Nephron progenitor cell (in vitro differentiated cells): Measurements from ENCODE around the gene WDR18.
"Not testable (repeated sequence)": the region's sequence is repeated elsewhere in the genome, so short reads cannot be mapped to it uniquely, and the experiment has no call there.

Experiments
- DNase-seq: peaks from one replicate; pipeline ENCODE4 v3.0.0; 2021
- H3K27ac Mint-ChIP-seq: 2 replicates; pipeline ENCODE4 v1.8.0; 2021; ENCODE audit warnings: mild to moderate bottlenecking, moderate library complexity, mixed read lengths
- H3K27me3 Mint-ChIP-seq: 2 replicates; pipeline ENCODE4 v1.8.0; 2021; ENCODE audit warnings: mild to moderate bottlenecking, low read depth, mixed read lengths; ENCODE audit not compliant: poor library complexity
- H3K36me3 Mint-ChIP-seq: 2 replicates; pipeline ENCODE4 v1.8.0; 2021; ENCODE audit warnings: low read depth, mixed read lengths
- H3K4me1 Mint-ChIP-seq: 2 replicates; pipeline ENCODE4 v1.8.0; 2021; ENCODE audit warnings: mixed read lengths
- H3K4me3 Mint-ChIP-seq: 2 replicates; pipeline ENCODE4 v1.8.0; 2021; ENCODE audit warnings: mild to moderate bottlenecking, moderate library complexity, mixed read lengths
- H3K9me3 Mint-ChIP-seq: 2 replicates; pipeline ENCODE4 v1.8.0; 2021; ENCODE audit warnings: mild to moderate bottlenecking, moderate library complexity, mixed read lengths
- TF ChIP-seq, protein P1 (sequence below): fragments of 200-600 bp; sonication (generic); IDR thresholded peaks from 2 replicates; pipeline ENCODE4 v1.5.0; 2021; ENCODE audit warnings: antibody characterized with exemption

The WDR18 gene

DNA sequence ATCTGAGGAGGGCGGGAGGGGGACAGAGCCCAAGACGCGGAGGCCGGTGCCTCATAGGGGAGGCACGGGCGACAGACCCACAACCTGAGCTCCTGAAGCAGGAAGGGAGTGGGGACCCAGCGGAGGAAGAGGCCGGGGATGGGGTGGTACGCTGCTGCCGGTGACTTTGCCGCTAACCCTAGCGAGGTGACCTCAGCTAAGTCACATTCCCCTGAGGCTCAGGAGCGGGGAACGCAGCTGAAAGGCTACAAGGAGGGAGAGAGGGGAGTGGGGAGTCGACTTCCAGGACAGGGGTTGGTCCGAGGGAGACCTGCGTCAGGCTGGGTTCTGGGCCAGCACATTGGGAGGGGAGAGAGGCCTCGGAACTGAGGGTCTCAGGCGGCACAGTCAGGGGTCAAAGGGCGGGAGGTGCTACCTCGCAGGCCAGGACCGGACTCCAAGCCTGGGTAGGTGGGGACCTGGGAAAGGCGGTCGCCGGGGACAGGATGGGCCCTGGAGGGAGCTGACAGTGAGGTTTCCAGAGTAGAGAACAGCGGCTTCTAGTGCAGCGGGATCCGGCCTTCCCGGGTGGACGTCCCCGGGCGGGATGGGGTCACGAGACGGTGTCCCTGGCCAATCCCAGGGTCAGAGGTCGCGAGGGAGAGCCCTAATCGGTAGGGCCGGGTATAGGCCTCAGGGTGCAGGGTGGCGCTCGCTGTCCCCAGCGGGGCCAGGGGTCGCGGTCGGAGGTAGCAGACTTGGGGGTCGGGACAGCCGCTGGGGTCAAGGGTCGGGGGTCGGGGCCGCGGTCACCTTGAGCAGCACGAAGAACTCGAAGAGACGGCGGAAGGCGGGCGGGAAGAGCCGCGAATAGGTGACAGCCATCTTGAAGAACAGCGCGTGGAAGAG is 36.1 kb downstream of the WDR18 start:
- H3K36me3 Mint-ChIP-seq, result no peaks in the 10 kb centered on the region
- H3K4me1 Mint-ChIP-seq, result peaks cover 40% of the 10 kb centered on the region
- TF ChIP-seq, protein P1, sequence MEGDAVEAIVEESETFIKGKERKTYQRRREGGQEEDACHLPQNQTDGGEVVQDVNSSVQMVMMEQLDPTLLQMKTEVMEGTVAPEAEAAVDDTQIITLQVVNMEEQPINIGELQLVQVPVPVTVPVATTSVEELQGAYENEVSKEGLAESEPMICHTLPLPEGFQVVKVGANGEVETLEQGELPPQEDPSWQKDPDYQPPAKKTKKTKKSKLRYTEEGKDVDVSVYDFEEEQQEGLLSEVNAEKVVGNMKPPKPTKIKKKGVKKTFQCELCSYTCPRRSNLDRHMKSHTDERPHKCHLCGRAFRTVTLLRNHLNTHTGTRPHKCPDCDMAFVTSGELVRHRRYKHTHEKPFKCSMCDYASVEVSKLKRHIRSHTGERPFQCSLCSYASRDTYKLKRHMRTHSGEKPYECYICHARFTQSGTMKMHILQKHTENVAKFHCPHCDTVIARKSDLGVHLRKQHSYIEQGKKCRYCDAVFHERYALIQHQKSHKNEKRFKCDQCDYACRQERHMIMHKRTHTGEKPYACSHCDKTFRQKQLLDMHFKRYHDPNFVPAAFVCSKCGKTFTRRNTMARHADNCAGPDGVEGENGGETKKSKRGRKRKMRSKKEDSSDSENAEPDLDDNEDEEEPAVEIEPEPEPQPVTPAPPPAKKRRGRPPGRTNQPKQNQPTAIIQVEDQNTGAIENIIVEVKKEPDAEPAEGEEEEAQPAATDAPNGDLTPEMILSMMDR, result no peak
- H3K27me3 Mint-ChIP-seq, result no peaks in the 10 kb centered on the region
- no peaks in the 10 kb centered on the region for H3K9me3 Mint-ChIP-seq
- H3K4me3 Mint-ChIP-seq, result peak overlapping the region; percentile 91
- peak; percentile 50 for DNase-seq
- peak overlapping the region; percentile 78 for H3K27ac Mint-ChIP-seq

DNA sequence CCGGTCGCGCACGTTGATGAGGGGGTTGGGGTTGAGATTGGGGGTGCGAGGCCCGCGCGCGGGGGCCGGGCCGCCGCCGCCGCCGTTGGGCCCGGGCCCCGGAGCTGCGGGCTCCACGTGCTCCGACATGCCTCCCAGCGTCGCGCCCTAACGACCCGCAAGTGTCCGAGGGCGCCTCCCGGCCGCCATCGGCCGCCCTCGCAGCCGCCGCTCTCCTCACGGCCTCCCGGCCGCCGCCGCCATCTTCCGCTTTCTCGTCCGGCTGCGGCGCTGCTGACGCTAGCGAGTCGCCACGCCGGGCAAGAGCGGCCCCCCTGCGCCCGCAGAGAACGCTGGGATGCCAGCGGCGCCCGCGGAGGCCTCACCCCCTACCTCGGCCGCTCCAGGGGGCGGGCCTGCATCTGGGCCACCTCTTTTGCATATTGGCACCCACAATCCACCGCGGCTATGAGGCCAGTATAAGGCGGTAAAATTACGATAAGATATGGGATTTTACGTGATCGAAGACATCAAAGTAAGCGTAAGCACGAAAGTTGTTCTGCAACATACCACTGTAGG is 36.8 kb downstream of the WDR18 start, which contains the start of gene TMEM259:
Gene TMEM259, minus strand, starts transcription at position 256 of the 558 bp plus-strand sequence. Its CDS starts 127 bp downstream, at position 129.
- TF ChIP-seq, protein P1, result no peak
- Mint-ChIP-seq H3K27ac (peak within 1 kb of the TSS; percentile 100), H3K9me3 (no peaks in the 10 kb centered on the region), H3K4me3 (peak within 1 kb of the TSS; percentile 91), H3K4me1 (peaks cover 35% of the 10 kb centered on the region), H3K27me3 (no peaks in the 10 kb centered on the region), H3K36me3 (no peaks in the 10 kb centered on the region)
- peak; percentile 97 for DNase-seq

DNA sequence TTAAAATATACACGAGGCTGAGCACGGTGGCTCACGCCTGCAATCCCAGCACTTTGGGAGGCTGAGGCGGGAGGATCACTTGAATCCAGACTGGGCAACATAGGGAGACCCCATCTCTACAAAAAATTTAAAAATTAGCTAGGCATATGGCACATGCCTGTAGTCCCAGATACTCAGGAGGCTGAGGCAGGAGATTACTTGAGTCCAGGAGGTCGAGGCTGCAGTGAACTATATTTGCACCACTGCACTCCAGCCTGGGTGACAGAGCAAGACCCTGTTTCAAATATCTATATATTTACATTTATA is 39.7 kb downstream of the WDR18 start:
- not testable (repeated sequence) for H3K36me3 Mint-ChIP-seq, H3K27ac Mint-ChIP-seq, H3K27me3 Mint-ChIP-seq, H3K9me3 Mint-ChIP-seq, DNase-seq, H3K4me3 Mint-ChIP-seq
- H3K4me1 Mint-ChIP-seq, result peaks cover 16% of the 10 kb centered on the region

DNA sequence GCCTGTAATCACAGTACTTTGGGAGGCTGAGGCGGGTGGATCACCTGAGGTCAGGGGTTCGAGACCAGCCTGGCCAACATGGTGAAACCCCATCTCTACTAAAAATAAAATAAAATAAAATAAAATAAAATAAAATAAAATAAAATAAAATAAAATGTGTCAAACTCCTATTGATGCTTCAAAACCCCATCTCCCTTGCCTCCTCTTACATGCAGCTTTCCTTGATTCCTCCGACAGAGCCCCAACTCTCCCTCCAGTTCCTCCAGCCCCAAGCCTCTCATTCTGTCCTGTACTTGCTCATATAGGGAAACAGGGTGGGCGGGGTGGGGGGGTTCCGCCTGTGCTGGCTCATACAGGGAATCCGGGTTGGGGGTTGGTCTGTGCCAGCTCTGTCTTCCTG is 40.9 kb downstream of the WDR18 start:
- Mint-ChIP-seq H3K4me1 (peaks cover 13% of the 10 kb centered on the region), H3K4me3 (peak overlapping the region; percentile 43)
- H3K27me3 Mint-ChIP-seq, H3K9me3 Mint-ChIP-seq, H3K27ac Mint-ChIP-seq, DNase-seq, H3K36me3 Mint-ChIP-seq: not testable (repeated sequence)

DNA sequence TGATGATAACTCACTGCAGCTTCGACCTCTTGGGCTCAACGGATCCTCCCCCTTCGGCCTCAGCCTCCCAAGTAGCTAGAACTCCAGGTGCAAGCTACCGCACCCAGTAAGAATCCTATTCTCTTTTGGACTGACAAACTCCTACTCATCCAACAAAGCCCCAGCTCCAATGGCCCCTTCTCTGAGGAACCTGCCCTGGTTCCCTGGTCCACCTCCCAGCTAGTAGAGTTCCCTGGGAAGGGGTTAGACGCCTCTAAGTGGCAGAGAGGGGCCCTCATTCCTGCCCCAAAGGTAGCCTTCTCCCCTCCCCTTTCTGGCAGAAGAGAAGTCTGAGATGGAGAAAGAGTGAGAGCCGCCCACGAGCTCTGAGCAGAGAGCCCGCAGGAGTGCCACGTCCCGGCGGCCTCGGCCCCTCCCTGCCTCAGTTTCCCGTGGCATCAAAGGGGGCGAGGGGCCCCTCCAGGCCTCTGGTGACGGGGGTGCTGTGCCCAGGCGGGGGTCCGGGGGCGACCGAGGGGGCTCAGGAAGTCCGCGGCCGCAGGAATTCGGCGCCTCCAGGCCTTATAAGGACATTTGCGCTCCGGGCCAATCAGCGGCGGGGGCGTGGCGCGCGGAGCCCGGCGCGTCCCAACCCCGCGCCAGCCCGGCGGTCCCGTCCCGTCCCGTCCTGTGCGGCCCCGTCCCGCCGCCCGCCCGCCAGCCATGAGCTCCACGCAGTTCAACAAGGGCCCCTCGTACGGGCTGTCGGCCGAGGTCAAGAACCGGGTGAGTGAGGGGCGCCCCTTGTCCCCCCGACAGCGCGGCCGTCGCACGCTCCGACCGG is 42.0 kb downstream of the WDR18 start, which contains the start of gene CNN2:
Gene CNN2, plus strand, starts transcription at position 649 of the 823 bp plus-strand sequence. Its CDS starts 54 bp downstream, at position 703.
- DNase-seq, result peak; percentile 88
- Mint-ChIP-seq H3K9me3 (no peaks in the 10 kb centered on the region), H3K27me3 (no peaks in the 10 kb centered on the region), H3K4me1 (peaks cover 18% of the 10 kb centered on the region), H3K4me3 (peak within 1 kb of the TSS; percentile 91), H3K27ac (peak within 1 kb of the TSS; percentile 97), H3K36me3 (peaks cover 9% of the 10 kb centered on the region)
- TF ChIP-seq, protein P1, result no peak

DNA sequence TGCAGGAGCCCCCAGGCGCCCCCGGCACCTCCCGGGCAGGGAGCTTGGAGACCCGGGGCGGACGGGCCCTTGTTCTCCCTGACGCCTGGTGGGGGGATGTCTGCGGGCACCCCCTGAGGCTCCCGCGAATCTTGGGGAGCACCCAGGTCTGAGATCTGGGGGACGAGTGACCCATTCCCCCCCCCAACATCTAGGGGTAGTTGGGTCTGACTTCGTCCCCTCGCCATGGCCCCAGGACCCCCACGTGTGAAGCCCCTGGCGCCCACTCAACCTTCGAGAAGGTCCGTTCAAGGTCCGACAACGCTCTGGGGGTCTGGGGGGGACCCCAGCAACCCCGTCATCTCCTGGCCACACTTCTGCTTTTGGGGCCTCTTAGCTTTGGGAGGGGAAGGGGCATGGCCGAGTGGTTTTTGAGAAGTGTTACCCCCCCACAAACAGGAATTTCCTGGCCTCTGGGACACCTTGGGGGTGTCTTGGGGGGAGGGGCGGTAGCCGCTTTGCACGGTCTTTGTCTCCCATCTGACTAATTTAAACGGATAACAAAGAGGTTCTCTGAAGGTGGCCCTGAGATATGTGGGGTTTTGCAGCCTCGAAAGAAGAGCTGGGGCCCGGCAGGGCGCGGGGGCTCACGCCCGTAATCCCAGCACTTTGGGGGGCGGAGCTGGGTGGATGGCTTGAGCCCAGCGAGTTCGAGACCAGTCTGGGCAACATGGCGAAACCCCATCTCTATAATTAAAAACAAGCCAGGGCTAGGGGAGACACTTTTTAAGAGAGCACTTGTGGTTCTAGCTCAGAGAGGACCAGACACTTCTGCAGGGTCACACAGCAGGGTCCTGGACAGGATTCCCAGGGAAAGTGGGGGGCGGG is 42.9 kb downstream of the WDR18 start:
- Mint-ChIP-seq H3K27ac (peak overlapping the region; percentile 61), H3K27me3 (no peaks in the 10 kb centered on the region), H3K9me3 (no peaks in the 10 kb centered on the region), H3K4me1 (peaks cover 18% of the 10 kb centered on the region), H3K4me3 (peak overlapping the region; percentile 91), H3K36me3 (peaks cover 10% of the 10 kb centered on the region)
- no peak for DNase-seq
- TF ChIP-seq, protein P1, result no peak
